HG02973 (cell line): ENCODE measurements around the gene IRX2.

Source experiments
- ATAC-seq: cut with Tn5 transposase; IDR thresholded peaks from one replicate; pipeline ENCODE4 v1.9.1; 2021; ENCODE audit warnings: moderate library complexity; ENCODE audit not compliant: unreplicated experiment

The IRX2 gene

DNA sequence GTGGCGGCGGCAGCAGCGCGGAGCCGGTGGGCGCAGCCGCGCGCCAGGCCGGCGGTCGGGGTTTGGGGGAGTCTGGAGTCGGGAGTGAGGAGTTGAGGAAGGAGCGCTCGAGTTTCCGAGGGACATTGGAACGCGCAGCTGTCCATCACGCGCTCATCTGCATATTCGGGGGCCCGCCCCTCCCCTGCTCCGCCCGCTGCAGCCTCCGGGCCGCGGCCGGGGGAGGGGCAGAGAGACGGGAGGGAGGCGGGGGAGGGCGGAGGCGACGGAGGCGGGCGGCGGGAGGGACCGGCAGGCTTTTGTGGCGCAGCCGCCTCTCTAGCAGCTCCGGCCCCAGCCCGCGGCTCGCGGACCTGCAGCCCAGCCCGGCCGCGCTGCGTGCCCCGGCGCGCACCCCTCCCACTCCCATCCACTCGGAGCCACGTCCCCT is at the start of gene IRX2:
IRX2 (minus strand) TSS at position 86 of the 430 bp plus-strand sequence. CDS start 264 bp downstream, outside the sequence.
- ATAC-seq: no peak

DNA sequence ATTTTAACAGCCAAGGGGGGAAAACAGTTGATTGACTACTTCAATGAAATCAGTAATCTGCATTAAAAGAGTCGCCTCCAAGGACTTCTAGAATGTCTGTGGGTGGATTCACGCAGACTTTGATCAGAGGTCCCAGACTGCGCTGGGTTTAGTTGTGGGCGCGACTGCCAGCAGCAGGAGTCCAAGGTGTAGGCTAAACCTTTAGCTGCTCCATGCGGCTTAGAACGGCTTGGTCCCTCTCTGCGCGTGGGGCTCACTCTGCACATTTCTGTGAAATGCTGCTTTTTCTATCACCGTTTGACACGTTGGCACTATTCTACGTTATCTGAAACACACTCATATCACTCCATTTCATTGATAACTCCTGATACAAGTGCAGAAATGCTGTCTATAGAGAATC is 48.6 kb upstream of the IRX2 start:
- no peak for ATAC-seq

GRCh38 chr5:2797981-2798380 is 46.5 kb upstream of the IRX2 start:
- ATAC-seq: no peak

DNA sequence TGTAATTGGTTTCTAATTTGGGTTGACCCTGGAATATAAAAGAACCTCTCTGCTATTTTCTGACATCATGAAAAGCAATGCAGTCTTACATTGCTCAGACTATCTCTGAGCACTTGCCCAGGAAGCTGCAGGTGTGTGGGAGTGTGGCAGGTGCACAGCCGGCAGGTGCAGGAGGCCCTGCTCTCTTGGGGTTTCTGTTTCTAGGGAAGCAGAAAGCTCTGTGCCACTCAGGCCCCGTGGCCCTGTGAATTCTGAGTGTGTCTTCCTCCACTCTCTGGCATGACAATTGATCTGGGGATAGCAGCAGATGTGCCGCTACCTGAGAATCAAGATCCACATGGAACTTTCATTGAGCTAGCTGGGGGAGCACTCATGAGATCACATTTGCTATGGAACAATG is 45.7 kb upstream of the IRX2 start:
- no peak for ATAC-seq

DNA sequence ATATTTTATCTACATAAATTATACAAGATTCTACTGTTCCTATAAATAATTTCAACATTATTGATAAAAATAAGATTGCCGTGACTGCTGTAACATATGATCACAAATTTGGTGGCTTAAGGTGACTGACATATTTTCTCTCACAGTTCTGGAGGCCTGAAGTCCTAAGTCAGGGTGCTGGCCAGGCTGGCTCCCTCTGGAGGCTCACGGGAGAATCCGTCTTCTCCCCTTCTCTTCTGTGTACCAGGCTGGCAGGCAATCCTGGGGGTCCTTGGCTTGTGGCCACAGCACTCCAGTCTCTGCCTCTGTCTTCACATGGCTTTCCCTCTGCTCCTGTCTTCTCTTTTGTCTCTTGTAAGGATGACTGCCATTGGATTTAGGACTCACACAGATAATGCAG is 31.7 kb upstream of the IRX2 start:
- ATAC-seq: no peak

GRCh38 chr5:2782658-2783057 is 31.2 kb upstream of the IRX2 start:
- no peak for ATAC-seq

GRCh38 chr5:2780421-2781171 is 29.1 kb upstream of the IRX2 start:
- no peak for ATAC-seq

GRCh38 chr5:2779459-2779858 is 28.0 kb upstream of the IRX2 start:
- no peak for ATAC-seq

GRCh38 chr5:2776337-2777302 is 25.1 kb upstream of the IRX2 start:
- ATAC-seq: no peak

- ATAC-seq: no peak
These were observed 21.9 kb upstream of the IRX2 start for GRCh38 chr5:2773327-2773726.

DNA sequence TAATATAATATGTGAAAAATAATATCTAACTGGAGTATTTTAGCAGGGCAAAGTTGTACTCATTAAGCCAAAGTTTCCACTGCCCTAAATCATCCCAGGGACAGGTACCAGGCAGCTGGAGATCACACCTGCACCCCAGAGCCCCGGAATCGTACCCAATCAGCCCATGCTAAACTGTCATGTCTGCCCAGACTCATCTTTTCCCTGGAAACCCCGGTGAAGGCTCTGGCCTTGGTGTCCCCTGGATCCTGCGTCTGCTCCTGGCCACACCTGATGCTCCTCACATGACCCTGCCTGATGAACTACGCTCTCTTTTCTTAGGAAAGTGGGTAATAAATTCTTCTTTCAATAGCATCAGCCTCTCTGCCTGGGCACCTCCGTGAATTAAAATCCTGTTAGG is 15.6 kb upstream of the IRX2 start:
- ATAC-seq: no peak

GRCh38 chr5:2764581-2764980 is 13.1 kb upstream of the IRX2 start:
- no peak for ATAC-seq

GRCh38 chr5:2763533-2763794 is 12.0 kb upstream of the IRX2 start:
- no peak for ATAC-seq

GRCh38 chr5:2762744-2763532 is 11.5 kb upstream of the IRX2 start:
- no peak for ATAC-seq

DNA sequence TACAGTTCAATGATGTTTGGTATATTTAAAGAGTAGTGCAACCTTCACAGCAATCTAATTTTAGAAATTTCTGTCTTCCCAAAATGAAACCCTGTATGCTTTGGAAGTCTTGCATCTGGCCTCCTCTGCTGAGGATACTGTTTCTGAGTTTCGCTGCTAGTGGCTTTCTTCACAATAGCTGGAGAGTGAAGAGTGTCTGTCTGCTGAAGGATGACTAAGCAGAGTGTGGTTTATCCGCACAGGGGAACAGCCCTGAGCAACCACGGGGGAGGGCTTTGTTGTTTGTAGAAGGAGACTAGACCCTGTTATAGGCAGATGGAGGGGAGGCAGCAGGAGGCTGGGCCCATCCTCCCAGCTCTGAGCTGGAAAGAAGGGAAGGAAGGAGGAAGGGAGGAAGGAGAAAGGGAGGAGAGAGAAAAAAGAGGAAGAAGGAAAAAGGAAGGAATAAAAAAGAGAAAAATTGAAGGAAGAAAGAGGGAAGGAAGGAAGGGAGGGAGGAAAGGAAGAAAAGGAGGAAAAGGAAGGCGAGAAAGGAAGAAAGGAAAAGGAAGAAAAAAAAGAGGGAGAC is 10.5 kb upstream of the IRX2 start:
- ATAC-seq: no peak

GRCh38 chr5:2759696-2760461 is 8.4 kb upstream of the IRX2 start:
- no peak for ATAC-seq

DNA sequence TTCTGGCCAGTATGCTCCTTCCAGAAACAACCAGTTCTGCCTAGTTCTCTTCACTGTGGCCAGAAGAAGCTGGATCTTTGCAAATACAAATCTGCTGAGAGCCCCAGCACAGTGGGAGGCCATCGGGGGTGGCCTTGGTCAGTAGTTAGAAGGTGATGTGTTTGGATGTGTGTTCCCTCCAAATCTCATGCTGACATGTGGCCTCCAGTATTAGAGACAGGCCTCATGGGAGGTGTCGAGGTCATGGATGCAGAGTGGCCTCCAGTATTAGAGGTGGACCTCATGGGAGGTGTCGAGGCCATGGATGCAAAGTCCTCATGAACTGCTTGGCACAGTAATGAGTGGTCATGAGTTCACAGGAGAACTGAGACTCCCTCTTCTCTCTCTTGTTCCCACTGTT is 7.6 kb upstream of the IRX2 start:
- no peak for ATAC-seq

GRCh38 chr5:2758632-2759031 is 7.2 kb upstream of the IRX2 start:
- no peak for ATAC-seq

GRCh38 chr5:2757563-2758351 is 6.3 kb upstream of the IRX2 start:
- ATAC-seq: no peak
